Measurements from ENCODE around the gene RAB25.
A peak's percentile ranks its signal among the peaks of the same experiment; 100 is the strongest.
"Not testable (repeated sequence)": the region's sequence is repeated elsewhere in the genome, so short reads cannot be mapped to it uniquely, and the experiment has no call there.

The RAB25 gene

GRCh38 chr1:156060937-156061636, at the start of gene RAB25:
Gene RAB25 (plus strand): TSS chr1:156061160. CDS start chr1:156061401, 241 bp downstream.
- intact Hi-C loops (cut with DNase I): no loop called here
- DNase-seq: no peak

GRCh38 chr1:156012051-156012817, 48.7 kb upstream of the RAB25 start:
- intact Hi-C loops (cut with DNase I): no loop called here
- no peak for DNase-seq

GRCh38 chr1:156014829-156015228, 46.1 kb upstream of the RAB25 start:
- no peak for DNase-seq
- intact Hi-C loops (cut with DNase I): no loop called here

GRCh38 chr1:156019946-156020292, 41.0 kb upstream of the RAB25 start:
- intact Hi-C loops (cut with DNase I): no loop called here

GRCh38 chr1:156020293-156021092, 40.5 kb upstream of the RAB25 start, which contains the start of gene SSR2:
Gene SSR2 (minus strand): TSS chr1:156020951. CDS start chr1:156020167, 784 bp downstream.
- intact Hi-C loops (cut with DNase I): no loop called here
- DNase-seq: peak; percentile 81 to 96 (median 91)

More at GRCh38 chr1:156019946-156020292, 41.0 kb upstream of the RAB25 start:
- DNase-seq: no peak

GRCh38 chr1:156021093-156021428, 39.9 kb upstream of the RAB25 start:
- DNase-seq: no peak
- intact Hi-C loops (cut with DNase I): no loop called here

- no peak for DNase-seq
- intact Hi-C loops (cut with DNase I): no loop called here
These were observed 39.0 kb upstream of the RAB25 start for GRCh38 chr1:156021954-156022353.

GRCh38 chr1:156024801-156025200, 36.2 kb upstream of the RAB25 start:
- intact Hi-C loops (cut with DNase I): no loop called here
- no peak for DNase-seq

GRCh38 chr1:156025876-156026275, 35.1 kb upstream of the RAB25 start:
- intact Hi-C loops (cut with DNase I): no loop called here
- peak in 21 of 42 donors; percentile 8 to 65 (median 24) for DNase-seq

- intact Hi-C loops (cut with DNase I): no loop called here
- DNase-seq: no peak
These were observed 34.4 kb upstream of the RAB25 start for GRCh38 chr1:156026588-156026987.

GRCh38 chr1:156033011-156033410, 27.9 kb upstream of the RAB25 start:
- no peak for DNase-seq
- intact Hi-C loops (cut with DNase I): no loop called here

- intact Hi-C loops (cut with DNase I); DNase-seq: not testable (repeated sequence)
These were observed 26.0 kb upstream of the RAB25 start for GRCh38 chr1:156034991-156035390.

GRCh38 chr1:156042828-156043227, 18.1 kb upstream of the RAB25 start:
- intact Hi-C loops (cut with DNase I): no loop called here
- no peak for DNase-seq

GRCh38 chr1:156045076-156045475, 15.9 kb upstream of the RAB25 start:
- DNase-seq: no peak
- intact Hi-C loops (cut with DNase I): no loop called here

- intact Hi-C loops (cut with DNase I): no loop called here
- no peak for DNase-seq
These were observed 12.2 kb upstream of the RAB25 start for GRCh38 chr1:156048663-156049258.

GRCh38 chr1:156050376-156050775, 10.6 kb upstream of the RAB25 start:
- intact Hi-C loops (cut with DNase I): loop anchor here (10.0 kb wide), 1 partner anchor 66 kb away; no protein-coding TSS in a partner anchor
- DNase-seq: peak in 38 of 42 donors; percentile 3 to 87 (median 47)

- no peak for DNase-seq
- intact Hi-C loops (cut with DNase I): loop anchor here (10.0 kb wide), 1 partner anchor 66 kb away; no protein-coding TSS in a partner anchor
These were observed 9.8 kb upstream of the RAB25 start for GRCh38 chr1:156051011-156051725.

Measured in head of caudate nucleus (tissue), 42 donors.